SK-N-MC (cell line): Measurements from ENCODE around the gene ANP32A.

Source experiments
- DNase-seq: peaks from one replicate; pipeline ENCODE4 v3.0.0-alpha.2; 2011; ENCODE audit warnings: low read depth, low spot score
- H3K27ac ChIP-seq: fragments of 200-600 bp; sonication (generic); 2 replicates; pipeline ENCODE4 v1.5.1; 2016; ENCODE audit warnings: mixed run types
- H3K36me3 ChIP-seq: fragments of 200-600 bp; sonication (generic); 2 replicates; pipeline ENCODE4 v1.6.1; 2017; ENCODE audit warnings: antibody characterized with exemption, low read length, mixed read lengths; ENCODE audit not compliant: insufficient read depth
- H3K4me3 ChIP-seq: fragments of 200-600 bp; sonication (generic); 2 replicates; pipeline ENCODE4 v1.5.1; 2016
- H3K9ac ChIP-seq: fragments of 200-600 bp; sonication (generic); 2 replicates; pipeline ENCODE4 v1.8.0; 2017; ENCODE audit warnings: mixed run types, mixed read lengths; ENCODE audit not compliant: insufficient read length
- H3K9me3 ChIP-seq: fragments of 200-600 bp; sonication (generic); 2 replicates; pipeline ENCODE4 v1.6.1; 2017; ENCODE audit warnings: low read depth, mild to moderate bottlenecking, antibody characterized with exemption, low read length, moderate library complexity, mixed read lengths
- EZH2 ChIP-seq: fragments of 200-600 bp; sonication (generic); IDR thresholded peaks from one replicate; pipeline ENCODE4 v1.6.1; 2017; ENCODE audit warnings: antibody characterized with exemption
- FOXP2 ChIP-seq: optimal IDR thresholded peaks from 2 replicates; pipeline ENCODE3; 2011; ENCODE audit warnings: mild to moderate bottlenecking, moderate library complexity; ENCODE audit not compliant: insufficient read depth; ENCODE audit errors: extremely low read length, control extremely low read depth
- POLR2AphosphoS5 ChIP-seq: IDR thresholded peaks from 2 replicates; pipeline ENCODE4 v1.6.1; 2012; ENCODE audit warnings: mild to moderate bottlenecking, low read depth, low read length, borderline replicate concordance

Gene ANP32A

DNA sequence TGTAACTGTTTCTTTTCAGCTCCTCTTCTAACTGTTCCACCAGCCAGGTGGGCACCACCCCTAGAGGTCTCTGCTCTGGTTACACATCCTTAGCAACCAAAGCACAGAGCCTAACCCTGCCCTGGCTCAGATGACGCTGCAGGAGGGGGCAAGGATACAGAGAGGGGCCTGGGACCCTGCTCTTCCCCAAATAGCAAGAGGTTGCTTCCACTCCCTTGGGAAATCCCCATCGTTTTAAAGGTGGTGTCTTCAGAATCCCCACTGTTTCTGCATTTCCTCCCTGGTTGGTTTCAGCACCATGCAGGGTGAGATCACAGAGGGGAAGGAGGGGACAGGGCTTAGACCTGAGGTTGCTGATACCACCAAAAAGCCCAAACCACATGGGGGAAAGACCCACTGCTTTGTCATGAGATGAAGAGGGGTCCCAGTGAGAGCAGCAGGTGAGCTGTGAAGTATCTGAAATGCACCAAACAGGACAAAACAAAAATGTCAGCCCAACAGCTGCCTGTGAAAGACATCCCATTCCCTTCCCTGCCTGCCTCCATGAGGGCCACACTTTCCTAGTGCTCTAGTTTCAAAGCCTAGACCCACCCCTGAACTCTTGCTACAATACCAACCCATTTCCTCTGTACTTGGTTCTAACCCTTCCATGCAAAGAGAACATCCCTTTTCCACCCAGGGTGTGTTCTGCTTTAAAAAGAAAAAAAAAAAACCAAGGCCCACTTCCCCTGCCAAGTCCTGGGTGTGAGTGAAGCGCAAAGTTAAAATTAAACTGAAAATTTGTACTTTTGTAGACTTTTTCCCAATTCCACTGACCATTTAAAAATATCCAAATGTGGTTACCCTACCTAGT, 29.0 kb downstream of the ANP32A start:
- Histone ChIP-seq H3K9me3 (no peaks in the 10 kb centered on the region), H3K4me3 (no peak overlapping the region), H3K9ac (no peak overlapping the region), H3K36me3 (peaks cover 47% of the 10 kb centered on the region), H3K27ac (peak overlapping the region; percentile 48; the same call in 1 of the 2 replicates)
- no peak for DNase-seq
- TF ChIP-seq FOXP2 (no peak), EZH2 (no peak), POLR2AphosphoS5 (no peak)

DNA sequence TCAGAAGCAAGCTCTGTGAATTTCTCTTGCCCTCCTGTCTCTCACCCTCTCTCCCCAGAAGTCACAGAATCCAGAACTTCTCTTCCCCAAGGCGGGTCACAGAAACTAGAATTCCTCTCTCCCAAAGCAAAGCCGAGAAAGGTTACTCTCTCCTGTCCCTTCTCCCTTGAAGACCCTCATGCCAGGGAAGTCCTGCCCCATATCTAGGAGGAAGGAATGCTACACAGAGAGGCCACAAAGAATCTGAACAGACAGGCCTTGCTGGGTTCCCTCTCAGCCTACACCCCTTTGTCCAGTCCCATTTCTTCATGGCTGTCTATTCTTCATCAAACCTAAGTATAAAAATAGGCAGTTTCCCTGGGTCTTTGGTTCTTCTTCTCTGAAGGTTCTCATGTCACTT, 29.8 kb downstream of the ANP32A start:
- Histone ChIP-seq H3K4me3 (no peak overlapping the region), H3K36me3 (peaks cover 48% of the 10 kb centered on the region), H3K27ac (peak overlapping the region; percentile 48), H3K9ac (no peak overlapping the region), H3K9me3 (no peaks in the 10 kb centered on the region)
- TF ChIP-seq POLR2AphosphoS5: no peak
- no peak for DNase-seq

DNA sequence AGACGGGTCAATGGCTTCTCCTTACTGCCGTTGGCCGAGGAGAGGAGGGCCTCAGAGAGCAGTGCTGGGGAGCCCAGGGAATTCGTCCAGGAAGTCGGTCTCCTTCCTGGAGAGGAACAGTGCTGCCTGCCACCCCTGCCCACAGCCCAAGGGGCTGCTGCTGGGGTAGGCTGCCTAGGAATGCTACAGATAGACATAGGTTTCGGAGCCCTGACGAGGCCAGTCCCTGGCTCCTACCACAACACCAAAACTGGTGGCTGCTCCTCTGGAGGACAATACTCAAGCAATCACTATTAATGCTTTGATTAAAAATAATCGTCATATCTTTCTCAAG, 30.5 kb downstream of the ANP32A start:
- Histone ChIP-seq H3K9me3 (no peaks in the 10 kb centered on the region), H3K27ac (peak overlapping the region; percentile 48), H3K9ac (no peak overlapping the region), H3K36me3 (peaks cover 55% of the 10 kb centered on the region), H3K4me3 (0 out of 2 replicates have a peak overlapping the region, but pooled peaks have one; percentile 15)
- no peak for DNase-seq
- no peak for TF ChIP-seq POLR2AphosphoS5
- TF ChIP-seq EZH2: no peak
- no peak for TF ChIP-seq FOXP2

DNA sequence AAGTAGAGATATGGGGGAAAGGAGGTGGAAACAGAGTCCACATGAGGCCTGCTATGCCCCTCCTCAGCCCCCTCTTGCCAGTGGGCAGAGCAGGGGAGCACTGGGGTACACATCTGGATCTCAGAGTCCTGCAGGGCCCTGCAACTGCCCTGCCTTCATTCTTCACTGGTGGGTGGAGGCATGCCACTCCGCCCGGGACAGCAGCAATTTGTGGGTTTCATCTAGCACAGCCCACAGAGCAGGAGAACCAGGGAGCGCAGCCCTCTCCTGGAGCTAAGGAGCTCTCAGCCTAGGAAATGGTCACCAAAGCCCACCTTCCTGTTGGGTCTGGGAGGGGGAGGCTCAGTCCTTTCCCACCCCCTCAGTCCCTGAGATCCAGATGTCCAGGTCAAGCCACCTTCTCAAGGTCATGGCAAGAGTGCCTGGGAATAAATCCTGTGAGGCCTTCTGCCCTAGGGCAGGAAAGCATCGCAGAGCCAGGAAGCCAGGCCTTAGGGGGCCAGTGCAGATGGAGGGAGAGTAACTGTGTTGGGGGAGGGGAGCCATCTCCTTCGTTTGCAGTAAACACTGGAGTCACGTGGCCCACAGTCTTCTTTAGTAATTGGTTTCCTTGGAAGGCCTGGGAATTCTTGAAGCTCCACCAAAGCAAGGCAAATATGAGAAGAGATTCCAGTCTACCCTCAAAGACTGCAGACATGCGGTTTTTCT, 31.0 kb downstream of the ANP32A start:
- Histone ChIP-seq H3K9me3 (no peaks in the 10 kb centered on the region), H3K27ac (peak overlapping the region; percentile 48; the same call in 1 of the 2 replicates), H3K9ac (no peak overlapping the region), H3K4me3 (0 out of 2 replicates have a peak overlapping the region, but pooled peaks have one; percentile 15), H3K36me3 (peaks cover 58% of the 10 kb centered on the region)
- TF ChIP-seq FOXP2: no peak
- TF ChIP-seq EZH2: no peak
- TF ChIP-seq POLR2AphosphoS5: no peak
- DNase-seq: peak; percentile 35

DNA sequence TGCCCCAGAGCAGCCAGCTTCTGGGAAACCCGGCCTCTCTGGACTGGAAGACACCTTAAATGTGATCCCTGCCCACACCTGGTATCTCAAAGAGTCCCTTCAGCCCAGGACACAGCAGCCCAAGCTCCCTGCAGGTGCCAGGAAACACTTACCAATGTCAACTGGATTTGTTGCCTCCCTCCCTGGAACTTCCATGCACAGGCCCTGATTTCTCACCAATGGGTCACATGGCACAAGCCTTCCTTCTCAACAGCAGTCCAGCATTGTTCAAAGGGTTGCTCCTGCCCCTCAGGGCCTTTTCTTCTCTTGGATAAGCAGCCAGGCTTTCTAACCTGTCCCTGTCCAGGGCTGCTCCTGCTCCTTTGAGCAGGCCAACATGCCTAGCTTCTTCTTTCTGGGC, 31.6 kb downstream of the ANP32A start:
- Histone ChIP-seq H3K27ac (no peak overlapping the region), H3K4me3 (no peak overlapping the region), H3K36me3 (peaks cover 58% of the 10 kb centered on the region), H3K9ac (no peak overlapping the region), H3K9me3 (no peaks in the 10 kb centered on the region)
- TF ChIP-seq POLR2AphosphoS5 (no peak), EZH2 (no peak), FOXP2 (no peak)
- no peak for DNase-seq

DNA sequence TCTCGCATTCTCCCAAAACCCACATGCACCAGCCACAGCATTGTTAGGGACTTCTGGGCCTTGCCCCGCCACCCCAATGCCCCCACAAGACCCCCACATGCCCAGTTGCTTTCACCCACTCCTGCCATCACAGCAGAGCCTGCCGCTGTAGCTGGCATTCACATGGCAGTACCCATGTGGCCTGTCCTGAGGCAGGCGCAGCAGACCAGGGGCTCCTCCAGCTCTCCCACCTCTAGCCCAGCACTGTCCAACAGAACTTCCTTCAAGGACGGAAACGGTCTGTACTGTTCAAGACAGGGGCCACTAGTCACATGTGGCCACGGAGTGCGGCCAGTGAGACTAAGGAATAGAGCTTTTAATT, 32.5 kb downstream of the ANP32A start:
- Histone ChIP-seq H3K27ac (no peak overlapping the region), H3K9ac (no peak overlapping the region), H3K4me3 (no peak overlapping the region), H3K9me3 (no peaks in the 10 kb centered on the region), H3K36me3 (peaks cover 61% of the 10 kb centered on the region)
- TF ChIP-seq EZH2 (no peak), POLR2AphosphoS5 (no peak), FOXP2 (no peak)
- DNase-seq: no peak

DNA sequence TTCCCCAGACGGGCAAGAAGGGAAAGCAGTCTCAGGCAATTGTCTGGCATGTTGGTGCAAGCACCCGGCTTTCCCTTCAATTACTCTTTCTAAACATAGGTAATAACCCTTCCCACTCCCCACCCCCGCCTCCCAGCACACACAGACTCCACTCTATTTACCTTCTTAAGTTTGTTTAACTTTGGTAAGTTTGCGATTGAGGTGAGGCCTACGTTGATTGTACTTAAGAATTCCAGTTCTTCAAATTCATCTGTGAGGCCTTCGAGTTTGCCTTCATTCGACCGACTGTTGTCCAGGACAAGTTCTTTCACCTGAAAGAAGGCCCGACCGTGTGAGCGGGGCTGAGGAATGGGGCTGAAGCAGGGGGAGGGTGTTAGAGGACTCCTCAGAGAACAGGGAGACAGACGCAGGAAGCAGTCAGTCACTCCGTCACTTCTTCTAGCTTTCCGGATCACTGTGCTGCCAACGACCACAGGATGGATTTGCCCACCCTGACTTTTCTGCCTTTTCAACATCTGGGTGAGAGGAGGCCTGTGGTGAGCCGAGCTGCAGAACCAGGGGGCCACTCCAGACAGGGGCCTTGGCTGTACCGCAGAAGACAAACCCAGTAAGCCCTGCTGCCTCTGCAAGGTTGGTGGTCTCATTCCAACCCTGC, 33.0 kb downstream of the ANP32A start:
- Histone ChIP-seq H3K4me3 (no peak overlapping the region), H3K27ac (no peak overlapping the region), H3K9ac (no peak overlapping the region), H3K36me3 (peaks cover 66% of the 10 kb centered on the region), H3K9me3 (no peaks in the 10 kb centered on the region)
- TF ChIP-seq EZH2 (no peak), FOXP2 (no peak), POLR2AphosphoS5 (no peak)
- no peak for DNase-seq

DNA sequence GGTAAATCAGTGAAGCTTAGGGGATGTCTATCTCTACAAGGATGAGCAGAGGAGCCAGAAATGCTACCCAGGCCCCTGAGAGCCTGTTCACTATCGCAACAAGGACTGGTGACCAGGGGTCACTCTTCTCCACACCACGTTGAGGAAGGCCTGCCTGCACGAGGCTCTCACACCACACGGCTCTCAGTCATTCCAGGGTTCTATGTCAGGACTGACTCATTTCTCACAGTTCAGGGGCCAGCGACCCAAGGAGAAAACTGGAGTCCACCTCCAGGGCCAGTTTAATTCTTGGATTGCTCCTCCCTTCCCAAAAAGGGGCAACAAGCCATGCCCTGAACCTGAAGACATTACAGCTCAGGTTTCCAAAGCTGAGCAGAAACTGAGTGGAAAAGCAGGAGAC, 33.9 kb downstream of the ANP32A start:
- no peak overlapping the region for H3K27ac ChIP-seq
- no peaks in the 10 kb centered on the region for H3K9me3 ChIP-seq
- peaks cover 72% of the 10 kb centered on the region for H3K36me3 ChIP-seq
- no peak for DNase-seq
- H3K9ac ChIP-seq: no peak overlapping the region
- no peak overlapping the region for H3K4me3 ChIP-seq
- no peak for TF ChIP-seq FOXP2
- no peak for TF ChIP-seq EZH2
- no peak for TF ChIP-seq POLR2AphosphoS5
